Osteocyte (in vitro differentiated cells): ENCODE results near the gene RIMBP2. TPM values are rescaled to one million over a fixed set of nuclear protein-coding genes. Genes with fewer than 3 reads are reported as not detected.

Experiments used
- DNase-seq: peaks from one replicate; pipeline ENCODE4 v3.0.0; 2021; ENCODE audit warnings: mixed read lengths; ENCODE audit not compliant: unreplicated experiment; ENCODE audit errors: extremely low spot score
- H3K27ac Mint-ChIP-seq: one replicate; pipeline ENCODE4 v1.8.0; 2021; ENCODE audit warnings: mild to moderate bottlenecking, mixed read lengths; ENCODE audit not compliant: unreplicated experiment
- H3K27me3 Mint-ChIP-seq: one replicate; pipeline ENCODE4 v1.8.0; 2021; ENCODE audit warnings: mixed read lengths; ENCODE audit not compliant: unreplicated experiment
- H3K36me3 Mint-ChIP-seq: one replicate; pipeline ENCODE4 v1.8.0; 2021; ENCODE audit warnings: mixed read lengths; ENCODE audit not compliant: unreplicated experiment
- H3K4me1 Mint-ChIP-seq: one replicate; pipeline ENCODE4 v1.8.0; 2021; ENCODE audit warnings: mixed read lengths; ENCODE audit not compliant: unreplicated experiment
- H3K4me3 Mint-ChIP-seq: one replicate; pipeline ENCODE4 v1.8.0; 2021; ENCODE audit warnings: mild to moderate bottlenecking, moderate library complexity, mixed read lengths; ENCODE audit not compliant: unreplicated experiment
- H3K9me3 Mint-ChIP-seq: one replicate; pipeline ENCODE4 v1.8.0; 2021; ENCODE audit warnings: mixed read lengths; ENCODE audit not compliant: unreplicated experiment
- CTCF ChIP-seq: fragments of 200-600 bp; sonication (generic); IDR thresholded peaks from 2 replicates; pipeline ENCODE4 v1.5.0; 2021; ENCODE audit warnings: antibody characterized with exemption, mild to moderate bottlenecking, moderate library complexity
- total RNA-seq: library from RNA; stranded (reverse); gene quantifications from 2 replicates; pipeline ENCODE4 v1.2.1, GENCODE V29; 2021

RIMBP2 gene
- total RNA-seq, 1 donor from 2014 or later, result 0.13 TPM

- H3K4me3 Mint-ChIP-seq, result no peak overlapping the region
- no peak for TF ChIP-seq CTCF
- H3K27me3 Mint-ChIP-seq, result peaks cover 26% of the 10 kb centered on the region
- H3K9me3 Mint-ChIP-seq, result no peaks in the 10 kb centered on the region
- no peaks in the 10 kb centered on the region for H3K36me3 Mint-ChIP-seq
- peaks cover 15% of the 10 kb centered on the region for H3K4me1 Mint-ChIP-seq
- DNase-seq, result no peak
- no peak overlapping the region for H3K27ac Mint-ChIP-seq
Measured at GRCh38 chr12:130712346-130713065, 3.6 kb downstream of the RIMBP2 start.

GRCh38 chr12:130711756-130712155 lies 4.3 kb downstream of the RIMBP2 start:
- H3K4me3 Mint-ChIP-seq, result no peak overlapping the region
- DNase-seq, result no peak
- H3K4me1 Mint-ChIP-seq, result peaks cover 15% of the 10 kb centered on the region
- H3K27ac Mint-ChIP-seq, result no peak overlapping the region
- no peak for TF ChIP-seq CTCF
- H3K27me3 Mint-ChIP-seq, result peaks cover 25% of the 10 kb centered on the region
- H3K9me3 Mint-ChIP-seq, result no peaks in the 10 kb centered on the region
- no peaks in the 10 kb centered on the region for H3K36me3 Mint-ChIP-seq

- Mint-ChIP-seq H3K36me3 (no peaks in the 10 kb centered on the region), H3K4me3 (no peak overlapping the region), H3K27me3 (peaks cover 19% of the 10 kb centered on the region), H3K4me1 (peaks cover 5% of the 10 kb centered on the region), H3K9me3 (no peaks in the 10 kb centered on the region), H3K27ac (no peak overlapping the region)
- TF ChIP-seq CTCF, result no peak
- DNase-seq, result no peak
Measured at GRCh38 chr12:130710733-130711080, 5.4 kb downstream of the RIMBP2 start.

- Mint-ChIP-seq H3K27me3 (peaks cover 19% of the 10 kb centered on the region), H3K36me3 (no peaks in the 10 kb centered on the region), H3K4me1 (peaks cover 3% of the 10 kb centered on the region), H3K27ac (no peak overlapping the region), H3K4me3 (no peak overlapping the region), H3K9me3 (no peaks in the 10 kb centered on the region)
- no peak for TF ChIP-seq CTCF
- DNase-seq, result no peak
Measured at GRCh38 chr12:130709971-130710732, 5.9 kb downstream of the RIMBP2 start.
